H9 (cell line): Measurements from ENCODE around the gene PLA2G5. TPM values are rescaled to one million over a fixed set of nuclear protein-coding genes. Genes with fewer than 3 reads are reported as not detected.

Experiments used
- DNase-seq: peaks from one replicate; pipeline ENCODE4 v3.0.0-alpha.2; 2017
- H2AFZ ChIP-seq: one replicate; pipeline ENCODE4 v1.6.1; 2013; ENCODE audit warnings: mild to moderate bottlenecking, low read length, control low read depth, moderate library complexity
- H2AK5ac ChIP-seq: 2 replicates; pipeline ENCODE4 v1.6.1; 2013; ENCODE audit warnings: low read length, control low read depth, mixed read lengths; ENCODE audit not compliant: insufficient read length
- H2BK120ac ChIP-seq: one replicate; pipeline ENCODE4 v1.6.1; 2013; ENCODE audit warnings: low read depth, mild to moderate bottlenecking, low read length, control low read depth, inconsistent platforms; ENCODE audit not compliant: poor library complexity, severe bottlenecking
- H2BK12ac ChIP-seq: 2 replicates; pipeline ENCODE4 v1.6.1; 2013; ENCODE audit warnings: low read length, control low read depth, mixed read lengths, low read depth; ENCODE audit not compliant: insufficient read length
- H2BK15ac ChIP-seq: 2 replicates; pipeline ENCODE4 v1.6.1; 2013; ENCODE audit warnings: low read depth, low read length, control low read depth
- H2BK20ac ChIP-seq: one replicate; pipeline ENCODE4 v1.6.1; 2013; ENCODE audit warnings: low read depth, mild to moderate bottlenecking, low read length, control low read depth, inconsistent platforms; ENCODE audit not compliant: poor library complexity, severe bottlenecking
- H2BK5ac ChIP-seq: 2 replicates; pipeline ENCODE4 v1.6.1; 2013; ENCODE audit warnings: low read length, control low read depth, mixed read lengths; ENCODE audit not compliant: insufficient read length
- H3K14ac ChIP-seq: 2 replicates; pipeline ENCODE4 v1.6.1; 2013; ENCODE audit warnings: low read length, control low read depth; ENCODE audit not compliant: insufficient read depth
- H3K18ac ChIP-seq: 2 replicates; pipeline ENCODE4 v1.6.1; 2013; ENCODE audit warnings: low read depth, mild to moderate bottlenecking, mixed read lengths, low read length, control low read depth; ENCODE audit not compliant: insufficient read length
- H3K23ac ChIP-seq: 2 replicates; pipeline ENCODE4 v1.6.1; 2013; ENCODE audit warnings: low read length, control low read depth, mixed read lengths, low read depth; ENCODE audit not compliant: insufficient read length
- H3K23me2 ChIP-seq: 2 replicates; pipeline ENCODE4 v1.6.1; 2013; ENCODE audit warnings: low read depth, mild to moderate bottlenecking, mixed read lengths, low read length, control low read depth; ENCODE audit not compliant: insufficient read length, poor library complexity, severe bottlenecking
- H3K27ac ChIP-seq: 2 replicates; pipeline ENCODE4 v1.5.1; 2013; ENCODE audit warnings: low read length, control low read depth, mixed read lengths, low read depth; ENCODE audit not compliant: insufficient read length
- H3K27me3 ChIP-seq: 2 replicates; pipeline ENCODE4 v1.6.1; 2013; ENCODE audit warnings: low read length, control low read depth, inconsistent platforms; ENCODE audit not compliant: insufficient read depth
- H3K4ac ChIP-seq: 2 replicates; pipeline ENCODE4 v1.6.1; 2013; ENCODE audit warnings: low read depth, mild to moderate bottlenecking, control low read depth, inconsistent platforms, low read length, moderate library complexity
- H3K4me1 ChIP-seq: 2 replicates; pipeline ENCODE4 v1.6.1; 2013; ENCODE audit warnings: low read length, control low read depth, inconsistent platforms; ENCODE audit not compliant: insufficient read depth
- H3K4me2 ChIP-seq: 2 replicates; pipeline ENCODE4 v1.6.1; 2013; ENCODE audit warnings: low read length, control low read depth, mixed read lengths; ENCODE audit not compliant: insufficient read length, insufficient read depth
- H3K56ac ChIP-seq: 2 replicates; pipeline ENCODE4 v1.6.1; 2013; ENCODE audit warnings: low read depth, mild to moderate bottlenecking, mixed read lengths, low read length, control low read depth; ENCODE audit not compliant: insufficient read length
- H3K79me1 ChIP-seq: 2 replicates; pipeline ENCODE4 v1.6.1; 2013; ENCODE audit warnings: low read depth, mild to moderate bottlenecking, moderate library complexity, low read length, control low read depth, inconsistent platforms; ENCODE audit not compliant: insufficient read depth, poor library complexity, severe bottlenecking
- H3K79me2 ChIP-seq: 2 replicates; pipeline ENCODE4 v1.6.1; 2013; ENCODE audit warnings: low read length, control low read depth, inconsistent platforms; ENCODE audit not compliant: insufficient read depth
- H3K9ac ChIP-seq: 2 replicates; pipeline ENCODE4 v1.6.1; 2013; ENCODE audit warnings: low read length, control low read depth, mixed read lengths; ENCODE audit not compliant: insufficient read length; ENCODE audit errors: extremely low read depth
- H3K9me3 ChIP-seq: one replicate; pipeline ENCODE4 v1.6.1; 2013; ENCODE audit warnings: low read depth, low read length, inconsistent platforms; ENCODE audit not compliant: control insufficient read depth
- H3T11ph ChIP-seq: one replicate; pipeline ENCODE4 v1.6.1; 2013; ENCODE audit warnings: mild to moderate bottlenecking, low read length, control low read depth, inconsistent platforms
- H4K20me1 ChIP-seq: one replicate; pipeline ENCODE4 v1.6.1; 2013; ENCODE audit not compliant: control insufficient read depth, insufficient read length, insufficient read depth
- H4K5ac ChIP-seq: 2 replicates; pipeline ENCODE4 v1.6.1; 2013; ENCODE audit warnings: low read depth, mild to moderate bottlenecking, mixed read lengths, low read length, control low read depth; ENCODE audit not compliant: insufficient read length
- H4K8ac ChIP-seq: replicated peaks from 2 replicates; pipeline ENCODE4 v1.6.1; 2013; ENCODE audit warnings: low read length, control low read depth, mixed read lengths, low read depth; ENCODE audit not compliant: insufficient read length
- H4K91ac ChIP-seq: 2 replicates; pipeline ENCODE4 v1.6.1; 2013; ENCODE audit warnings: low read depth, mild to moderate bottlenecking, moderate library complexity, mixed read lengths, low read length, control low read depth; ENCODE audit not compliant: insufficient read length
- H3K27ac Mint-ChIP-seq, 3 experiments: 2 replicates in 2 of 3; 3 replicates in 1 of 3; pipeline ENCODE4 v1.8.0; 2020 to 2021; ENCODE audit warnings: mixed read lengths in 3 of 3, mild to moderate bottlenecking in 1 of 3, moderate library complexity in 1 of 3
- H3K27me3 Mint-ChIP-seq: 2 replicates; pipeline ENCODE4 v1.8.0; 2021; ENCODE audit warnings: low read depth, mild to moderate bottlenecking, moderate library complexity, mixed read lengths
- H3K36me3 Mint-ChIP-seq, 3 experiments: 2 replicates in 2 of 3; 3 replicates in 1 of 3; pipeline ENCODE4 v1.8.0; 2020 to 2021; ENCODE audit warnings: low read depth in 3 of 3, mixed read lengths in 3 of 3; ENCODE audit not compliant: insufficient read depth in 1 of 3
- H3K4me1 Mint-ChIP-seq, 2 experiments: 2 replicates each; pipeline ENCODE4 v1.8.0; 2020; ENCODE audit warnings: mixed read lengths in 2 of 2
- H3K4me3 Mint-ChIP-seq, 2 experiments: 2 replicates in 1 of 2; 3 replicates in 1 of 2; pipeline ENCODE4 v1.8.0; 2020 to 2021; ENCODE audit warnings: mild to moderate bottlenecking in 2 of 2, mixed read lengths in 2 of 2, moderate library complexity in 1 of 2
- H3K9me3 Mint-ChIP-seq, 2 experiments: 2 replicates in 1 of 2; 3 replicates in 1 of 2; pipeline ENCODE4 v1.8.0; 2020; ENCODE audit warnings: mild to moderate bottlenecking in 2 of 2, mixed read lengths in 2 of 2, moderate library complexity in 1 of 2
- WGBS: extraction: QIAGEN DNeasy Blood & Tissue Kit; methylation state at CpG from one replicate; pipeline ENCODE4 v1.1.7; 2013; ENCODE audit warnings: missing lambda C conversion rate, low lambda C conversion rate, mixed read lengths; ENCODE audit not compliant: insufficient read length; ENCODE audit errors: extremely low coverage; 5-methylcytosine and 5-hydroxymethylcytosine counted together
- total RNA-seq: library from RNA; stranded (reverse); gene quantifications from 2 replicates; pipeline ENCODE4 v1.2.1, GENCODE V29; 2021
- TF ChIP-seq, protein P1 (sequence below): fragments of 200-600 bp; sonication (generic); conservative IDR thresholded peaks from 3 replicates; pipeline ENCODE4 v1.8.0; 2021; ENCODE audit warnings: antibody characterized with exemption, mild to moderate bottlenecking

The PLA2G5 gene
- total RNA-seq, 1 experiment from 2014 or later: not detected

DNA sequence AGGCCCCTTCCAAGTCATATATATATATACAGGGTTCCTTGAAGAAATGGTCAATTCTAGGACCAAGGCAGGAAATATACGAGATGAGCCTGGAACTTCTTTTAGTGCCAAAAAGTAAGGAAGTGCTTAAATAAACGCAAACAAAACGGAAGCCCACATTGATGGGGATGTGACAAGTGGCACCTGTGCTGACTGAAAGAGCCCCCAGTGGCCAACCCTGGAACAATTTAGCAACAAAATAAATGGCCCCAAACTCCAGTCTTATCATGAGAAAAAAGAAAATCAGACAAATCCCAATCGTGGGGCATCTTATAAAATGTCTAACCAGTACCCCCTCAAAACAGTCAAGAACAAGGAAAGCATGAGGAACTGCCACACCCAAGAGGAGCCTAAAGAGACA, 17.7 kb downstream of the PLA2G5 start:
- no peak overlapping the region for H3T11ph ChIP-seq
- H2BK5ac ChIP-seq: no peak overlapping the region
- H3K9ac ChIP-seq: no peak overlapping the region
- H3K4me1 ChIP-seq: no peaks in the 10 kb centered on the region
- no peaks in the 10 kb centered on the region for H4K20me1 ChIP-seq
- H2AK5ac ChIP-seq: no peak overlapping the region
- peaks cover 2 to 13% of the 10 kb centered on the region in 2 experiments; a peak in 4 of 5 replicates for H3K9me3 Mint-ChIP-seq
- H3K27ac ChIP-seq: no peak overlapping the region
- H3K18ac ChIP-seq: no peak overlapping the region
- H3K27me3 ChIP-seq: no peaks in the 10 kb centered on the region
- H2AFZ ChIP-seq: no peak overlapping the region
- H4K91ac ChIP-seq: no peak overlapping the region
- no peak overlapping the region for H2BK15ac ChIP-seq
- H4K8ac ChIP-seq: no peak overlapping the region
- H3K36me3 Mint-ChIP-seq: no peaks in the 10 kb centered on the region; a peak in 2 of 7 replicates
- DNase-seq: no peak
- H2BK12ac ChIP-seq: no peak overlapping the region
- H2BK120ac ChIP-seq: no peak overlapping the region
- peaks cover 3 to 4% of the 10 kb centered on the region in 2 experiments for H3K4me1 Mint-ChIP-seq
- H3K9me3 ChIP-seq: no peaks in the 10 kb centered on the region
- H3K4me3 Mint-ChIP-seq: no peak overlapping the region
- TF ChIP-seq, protein P1, sequence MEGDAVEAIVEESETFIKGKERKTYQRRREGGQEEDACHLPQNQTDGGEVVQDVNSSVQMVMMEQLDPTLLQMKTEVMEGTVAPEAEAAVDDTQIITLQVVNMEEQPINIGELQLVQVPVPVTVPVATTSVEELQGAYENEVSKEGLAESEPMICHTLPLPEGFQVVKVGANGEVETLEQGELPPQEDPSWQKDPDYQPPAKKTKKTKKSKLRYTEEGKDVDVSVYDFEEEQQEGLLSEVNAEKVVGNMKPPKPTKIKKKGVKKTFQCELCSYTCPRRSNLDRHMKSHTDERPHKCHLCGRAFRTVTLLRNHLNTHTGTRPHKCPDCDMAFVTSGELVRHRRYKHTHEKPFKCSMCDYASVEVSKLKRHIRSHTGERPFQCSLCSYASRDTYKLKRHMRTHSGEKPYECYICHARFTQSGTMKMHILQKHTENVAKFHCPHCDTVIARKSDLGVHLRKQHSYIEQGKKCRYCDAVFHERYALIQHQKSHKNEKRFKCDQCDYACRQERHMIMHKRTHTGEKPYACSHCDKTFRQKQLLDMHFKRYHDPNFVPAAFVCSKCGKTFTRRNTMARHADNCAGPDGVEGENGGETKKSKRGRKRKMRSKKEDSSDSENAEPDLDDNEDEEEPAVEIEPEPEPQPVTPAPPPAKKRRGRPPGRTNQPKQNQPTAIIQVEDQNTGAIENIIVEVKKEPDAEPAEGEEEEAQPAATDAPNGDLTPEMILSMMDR: peak; percentile 59
- no CpG with 5 or more reads among the region's 4 CpGs for WGBS
- H3K79me1 ChIP-seq: no peaks in the 10 kb centered on the region
- no peak overlapping the region for H3K14ac ChIP-seq
- no peak overlapping the region for H3K56ac ChIP-seq
- H3K23ac ChIP-seq: no peak overlapping the region
- H4K5ac ChIP-seq: no peak overlapping the region
- no peak overlapping the region for H2BK20ac ChIP-seq
- H3K4ac ChIP-seq: no peak overlapping the region
- H3K23me2 ChIP-seq: no peaks in the 10 kb centered on the region
- no peaks in the 10 kb centered on the region for H3K79me2 ChIP-seq
- no peak overlapping the region for H3K4me2 ChIP-seq
- H3K27me3 Mint-ChIP-seq: peaks cover 18% of the 10 kb centered on the region
- no peak overlapping the region for H3K27ac Mint-ChIP-seq
